ENCODE data around the gene RECQL5.
"Not testable (repeated sequence)": the region's sequence is repeated elsewhere in the genome, so short reads cannot be mapped to it uniquely, and the experiment has no call there.

Gene RECQL5

DNA sequence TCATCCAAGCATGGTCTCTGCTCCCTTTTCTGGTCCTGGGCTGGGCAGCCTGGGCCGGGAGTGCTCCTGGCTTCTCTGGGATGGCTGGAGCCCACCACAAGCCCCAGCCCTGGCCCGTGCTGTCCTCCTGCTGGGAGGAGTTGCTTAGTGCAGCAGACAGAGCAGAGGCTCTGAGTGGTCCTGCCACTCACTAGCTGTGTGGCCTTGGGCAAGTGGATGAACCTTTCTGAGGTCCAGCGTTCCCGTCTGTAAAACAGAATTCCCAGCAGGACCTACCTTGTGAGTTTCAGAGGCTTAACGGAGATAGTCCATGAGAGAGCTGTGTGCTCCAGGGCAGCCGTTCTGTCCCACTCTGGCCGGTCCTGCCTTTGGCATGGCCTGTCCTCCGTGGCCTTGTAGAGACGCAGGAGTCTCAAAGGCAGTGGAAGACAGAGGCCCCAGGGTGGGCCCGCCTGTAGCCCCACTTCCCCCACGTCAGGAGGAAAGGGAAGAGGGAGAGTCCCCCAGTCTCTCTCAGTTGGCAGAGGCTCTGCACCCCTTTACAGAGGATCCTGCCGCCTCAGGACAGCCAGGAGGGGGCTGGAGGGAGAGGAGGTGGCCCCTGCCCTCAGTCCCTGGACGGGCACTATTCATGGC, 71.6 kb downstream of the RECQL5 start:
- DNase-seq, result no peak

DNA sequence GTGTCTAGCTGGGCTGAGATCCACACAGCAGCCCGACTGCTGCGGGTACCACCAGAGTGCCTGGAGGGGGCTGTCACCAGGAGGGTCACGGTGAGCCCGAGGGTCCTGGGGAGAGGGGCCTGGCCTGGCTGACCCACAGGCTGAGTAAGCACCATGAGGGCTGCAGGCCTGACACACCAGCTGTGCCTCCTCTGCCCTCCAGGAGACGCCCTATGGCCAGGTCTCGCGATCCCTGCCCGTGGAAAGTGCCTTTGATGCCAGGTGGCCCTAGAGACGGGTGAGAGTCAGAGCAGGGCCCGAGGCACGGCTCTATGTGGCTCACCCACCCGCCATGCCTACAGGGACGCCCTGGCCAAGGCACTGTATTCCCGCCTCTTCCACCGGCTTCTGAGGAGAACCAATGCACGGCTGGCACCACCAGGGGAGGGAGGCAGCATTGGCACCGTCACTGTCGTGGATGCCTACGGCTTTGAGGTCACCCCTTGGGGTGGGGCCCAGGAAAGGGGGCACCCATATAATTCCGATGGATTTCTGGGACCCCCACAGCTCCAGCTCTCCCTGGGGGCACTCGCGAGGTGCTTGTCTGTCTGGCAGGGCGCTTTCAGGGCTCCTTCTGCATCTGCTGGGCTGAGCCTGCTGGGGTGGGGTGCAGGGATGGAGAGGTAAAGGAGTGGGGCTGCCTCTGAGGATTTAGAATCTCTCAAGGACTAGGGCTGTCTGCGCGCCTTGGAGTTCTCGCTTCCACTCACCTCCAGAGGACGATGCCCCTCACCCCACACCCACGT, 72.3 kb downstream of the RECQL5 start:
- no peak for DNase-seq

DNA sequence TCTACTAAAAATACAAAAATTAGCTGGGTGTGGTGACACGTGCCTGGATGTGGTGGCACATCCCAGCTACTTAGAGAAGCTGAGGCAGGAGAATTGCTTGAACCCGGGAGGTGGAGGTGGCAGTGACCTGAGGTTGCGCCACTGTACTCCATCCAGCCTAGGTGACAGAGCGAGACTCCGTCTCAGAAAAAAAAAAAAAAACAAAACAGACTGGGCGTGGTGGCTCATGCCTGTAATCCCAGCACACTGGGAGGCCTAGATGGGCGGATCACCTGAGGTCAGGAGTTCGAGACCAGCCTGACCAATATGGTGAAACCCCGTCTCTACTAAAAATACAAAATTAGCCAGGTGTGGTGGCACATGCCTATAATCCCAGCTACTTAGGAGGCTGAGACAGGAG, 73.5 kb downstream of the RECQL5 start:
- DNase-seq, result not testable (repeated sequence)

GRCh38 chr17:75592348-75593020, 74.5 kb downstream of the RECQL5 start:
- DNase-seq, result no peak

DNA sequence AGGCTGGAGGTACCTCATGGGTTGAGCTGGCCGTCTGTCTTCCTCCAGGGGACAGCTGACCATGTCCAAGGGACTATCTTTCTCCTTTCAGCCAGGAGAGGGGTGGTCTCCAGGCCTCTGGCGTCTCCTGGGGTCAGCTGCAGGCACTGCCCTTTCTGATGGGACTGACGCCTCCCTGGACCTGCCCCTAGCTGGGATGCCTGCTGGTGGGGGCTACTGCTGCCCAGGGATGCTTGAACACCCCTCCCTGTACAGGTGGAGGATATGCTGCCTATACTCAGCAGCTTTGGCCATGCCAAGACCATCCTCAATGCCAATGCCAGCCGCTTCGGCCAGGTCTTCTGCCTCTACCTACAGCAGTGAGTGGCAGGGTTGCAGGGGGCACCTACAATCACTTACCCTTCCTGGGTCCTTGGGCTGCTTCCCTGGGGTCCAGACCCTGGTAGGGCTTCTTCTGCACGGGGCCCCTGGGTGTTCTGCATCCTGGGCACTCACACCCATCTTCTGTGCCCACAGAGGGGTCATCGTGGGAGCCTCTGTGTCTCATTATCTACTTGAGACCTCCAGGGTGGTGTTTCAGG, 75.1 kb downstream of the RECQL5 start:
- no peak for DNase-seq

DNA sequence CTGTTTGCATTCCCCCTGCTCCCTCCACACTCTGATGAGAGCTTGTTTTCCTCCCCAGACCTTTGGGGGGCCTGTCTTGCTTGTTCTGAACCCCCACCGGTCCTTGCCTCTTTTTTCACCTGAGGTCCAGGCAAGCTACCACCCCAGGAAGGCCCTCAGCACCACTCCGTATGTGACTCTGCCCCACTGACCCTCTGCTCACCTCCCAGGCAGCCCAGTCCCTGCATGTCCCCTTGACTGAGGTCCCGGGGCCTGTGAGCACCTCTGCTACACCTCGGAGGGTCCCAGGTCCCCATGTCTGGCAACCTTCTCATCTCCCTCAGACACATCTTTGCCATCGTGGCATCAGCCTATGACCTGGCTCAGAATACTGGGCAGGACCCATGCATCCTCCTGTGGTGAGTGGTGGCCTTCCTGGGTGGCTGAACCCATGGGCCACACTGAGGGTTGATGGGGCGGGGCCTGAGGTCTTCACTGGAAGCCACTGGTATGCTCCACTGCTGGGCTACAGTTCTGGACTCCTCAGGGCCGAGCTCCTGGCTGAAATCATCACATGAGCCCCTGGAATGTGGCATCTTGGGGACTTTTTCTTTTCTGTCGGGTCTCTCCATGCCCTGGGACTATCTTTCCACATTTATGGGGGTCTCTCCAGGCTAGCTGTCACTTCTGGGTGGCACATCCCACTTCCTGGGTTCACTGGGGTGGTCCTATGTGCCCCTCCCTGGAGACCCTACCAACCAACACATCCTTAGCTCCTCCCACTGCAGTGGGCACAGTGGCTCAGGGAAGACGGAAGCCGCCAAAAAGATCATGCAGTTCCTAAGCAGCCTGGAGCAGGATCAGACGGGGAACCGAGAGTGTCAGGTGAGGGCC, 75.9 kb downstream of the RECQL5 start:
- no peak for DNase-seq

DNA sequence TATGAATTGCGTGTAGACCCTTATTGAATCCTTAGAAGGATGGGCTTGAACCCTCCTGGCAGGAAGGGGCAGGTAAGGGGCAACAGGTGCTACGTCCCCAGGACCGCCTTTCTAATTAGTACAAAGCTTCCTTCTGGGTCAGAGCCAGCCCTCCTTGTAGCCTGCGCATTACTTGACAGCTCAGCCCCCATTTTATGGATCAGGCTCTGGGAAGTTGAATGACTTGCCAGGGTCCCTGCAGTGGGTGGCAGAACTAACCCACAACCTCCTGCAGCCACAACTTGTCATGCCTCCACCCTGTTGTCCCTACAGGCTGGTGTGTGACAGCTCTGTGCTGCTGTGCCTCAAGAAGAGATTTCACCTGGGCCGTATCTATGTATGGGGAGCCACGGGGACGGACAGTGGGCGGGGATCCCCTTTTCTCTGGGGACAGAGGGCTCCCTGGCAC, 76.6 kb downstream of the RECQL5 start:
- DNase-seq, result no peak

- DNase-seq, result peak in 2 of 56 donors; percentile 10 to 16
Measured at GRCh38 chr17:75589919-75590303, 77.0 kb downstream of the RECQL5 start.

- peak in 55 of 56 donors; percentile 47 to 96 (median 83) for DNase-seq
Measured at GRCh38 chr17:75589012-75589918, 77.7 kb downstream of the RECQL5 start.

DNA sequence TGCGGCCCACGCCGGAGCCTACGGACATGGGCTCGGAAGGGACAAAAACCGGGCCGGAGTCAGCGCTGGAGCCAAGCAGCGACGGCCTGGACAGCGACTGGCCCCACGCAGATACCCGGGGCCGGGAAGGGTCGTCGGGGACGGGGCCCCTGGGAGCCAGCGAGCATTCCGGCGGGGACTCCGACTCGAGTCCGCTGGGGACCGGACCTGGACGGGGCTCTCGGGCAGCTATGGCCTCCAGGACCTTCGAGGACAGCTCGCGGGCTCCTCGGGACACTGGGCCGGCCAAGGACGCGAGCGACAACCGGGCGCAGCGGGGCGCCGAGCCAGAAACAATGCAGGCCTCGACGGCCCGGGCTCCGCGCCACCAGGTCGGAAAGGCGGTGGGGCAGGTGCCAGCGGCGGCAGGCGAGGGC, 78.3 kb downstream of the RECQL5 start:
- DNase-seq, result peak in 14 of 56 donors; percentile 17 to 66 (median 50)

DNA sequence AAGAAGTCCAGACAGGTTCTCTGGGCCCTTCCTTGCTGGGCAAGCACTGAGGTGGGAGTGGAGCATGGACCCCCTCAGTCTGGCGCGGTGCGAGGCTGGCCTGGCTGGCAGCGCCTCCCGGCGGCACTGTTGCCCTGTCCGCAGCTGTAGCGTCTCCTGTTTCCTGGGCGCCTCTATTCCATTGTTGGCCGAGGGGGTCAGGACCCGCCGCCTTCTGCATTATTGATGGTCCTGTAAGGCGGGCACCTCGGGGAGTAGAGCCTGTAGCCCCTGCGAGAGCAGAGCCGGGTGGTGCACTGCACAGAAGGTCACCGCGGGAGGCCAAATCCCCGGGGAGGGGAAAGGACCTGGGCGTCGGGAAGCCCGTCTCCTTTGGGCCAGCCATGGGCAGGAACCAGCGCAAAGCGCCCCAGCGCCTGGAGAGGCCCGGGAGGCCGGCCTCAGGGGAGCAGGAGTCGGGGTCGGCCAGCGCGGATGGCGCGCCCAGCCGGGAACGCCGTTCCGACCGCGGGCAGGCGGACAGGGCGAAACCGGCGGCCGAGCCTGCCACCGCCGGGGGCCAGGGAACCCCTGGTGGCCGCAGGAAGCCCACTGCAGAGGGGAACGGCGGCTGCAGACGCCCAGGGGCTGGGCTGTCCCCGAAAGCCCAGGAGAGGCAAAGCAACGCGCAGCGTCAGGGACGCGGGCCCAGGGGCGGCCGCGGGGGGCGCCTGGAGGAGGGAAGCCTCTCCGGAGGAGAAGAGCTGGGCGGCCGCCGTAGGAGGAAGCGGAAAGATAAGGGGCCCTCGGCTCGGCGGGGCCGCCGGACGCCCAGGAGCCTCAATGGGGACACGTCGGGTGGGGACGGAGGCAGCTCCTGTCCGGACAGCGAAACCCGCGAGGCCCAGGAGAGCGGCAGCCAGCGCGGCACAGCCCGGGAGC, 79.0 kb downstream of the RECQL5 start, which contains the start of gene MYO15B:
TSS of gene MYO15B (plus strand) at position 126 of the 921 bp plus-strand sequence. CDS start at position 384, 258 bp downstream.
- peak in 35 of 56 donors; percentile 5 to 71 (median 40) for DNase-seq

- DNase-seq, result no peak
Measured at GRCh38 chr17:75584849-75585175, 82.1 kb downstream of the RECQL5 start.

GRCh38 chr17:75583197-75583596, 83.8 kb downstream of the RECQL5 start:
- DNase-seq, result not testable (repeated sequence)

- peak in 2 of 56 donors; percentile 12 to 27 for DNase-seq
Measured at GRCh38 chr17:75581121-75581725, 85.7 kb downstream of the RECQL5 start.
